ENCODE results near the gene FBXW9. TPM values are rescaled to one million over a fixed set of nuclear protein-coding genes. Genes with fewer than 3 reads are reported as not detected.

Gene FBXW9
- total and polyA plus RNA-seq, 3 experiments from 2014 or later = 5.9 to 8.1 (median 7.9) TPM

DNA sequence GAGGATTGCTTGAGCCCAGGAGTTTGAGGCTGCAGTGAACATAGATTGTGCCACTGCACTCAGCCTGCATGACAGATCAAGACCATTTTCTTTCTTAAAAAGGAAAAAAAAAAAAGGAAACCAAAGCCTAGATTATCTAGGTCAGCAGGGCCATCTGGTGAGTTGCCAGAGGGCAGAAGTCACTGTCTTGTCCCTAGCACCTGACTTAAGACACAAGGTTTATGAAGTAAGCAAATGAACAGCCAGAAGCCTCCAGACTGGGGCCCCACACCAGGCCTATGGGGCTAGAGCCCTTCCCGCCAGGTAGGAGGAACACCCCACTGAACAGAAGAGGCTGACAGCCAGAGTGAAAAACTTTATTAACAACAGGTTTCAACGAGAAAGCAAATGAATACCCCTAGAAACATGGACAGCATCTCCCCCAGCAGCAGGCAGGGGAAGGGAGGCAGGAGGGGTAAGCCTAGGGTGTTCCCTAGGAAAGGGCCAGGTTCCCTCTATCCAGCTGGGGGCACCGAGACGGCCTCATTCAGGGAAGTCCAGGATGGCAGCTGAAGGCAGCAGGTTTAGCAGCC, 28.6 kb downstream of the FBXW9 start:
- CTCF ChIA-PET = interaction anchor here (1.0 to 5.7 kb wide), 3 partner anchors 10 to 128 kb away, joined by 3 to 32 read pairs (median 8); partner anchors contain the start of gene DHPS
- Mint-ChIP-seq H3K36me3 (peaks cover 4 to 58% (median 5%) of the 10 kb centered on the region in 3 donors), H3K27ac (peak overlapping the region; percentile 47 to 100 (median 100)), H3K27me3 (no peaks in the 10 kb centered on the region), H3K9me3 (no peaks in the 10 kb centered on the region), H3K4me3 (peak overlapping the region; percentile 87 to 99 (median 95)), H3K4me1 (peaks cover 48 to 64% (median 52%) of the 10 kb centered on the region in 3 donors)
- no peak for DNase-seq
- Histone ChIP-seq H3K36me3 (ENCODE audit: insufficient read depth, low read length) (no peaks in the 10 kb centered on the region), H3K27me3 (ENCODE audit: insufficient read depth, low read length, poor library complexity, severe bottlenecking) (no peaks in the 10 kb centered on the region), H3K9me3 (ENCODE audit: low read length) (no peaks in the 10 kb centered on the region), H3K4me3 (ENCODE audit: low read length) (no peak overlapping the region), H3K4me1 (ENCODE audit: insufficient read depth, low read length) (peaks cover 43% of the 10 kb centered on the region), H3K27ac (ENCODE audit: low read depth, low read length) (no peak overlapping the region)
- POLR2A ChIA-PET = interaction anchor here (1.4 to 2.2 kb wide), 2 partner anchors 57 to 67 kb away, joined by 3 to 12 read pairs; partner anchors contain the start of genes TRIR, ZNF490 and ZNF791

DNA sequence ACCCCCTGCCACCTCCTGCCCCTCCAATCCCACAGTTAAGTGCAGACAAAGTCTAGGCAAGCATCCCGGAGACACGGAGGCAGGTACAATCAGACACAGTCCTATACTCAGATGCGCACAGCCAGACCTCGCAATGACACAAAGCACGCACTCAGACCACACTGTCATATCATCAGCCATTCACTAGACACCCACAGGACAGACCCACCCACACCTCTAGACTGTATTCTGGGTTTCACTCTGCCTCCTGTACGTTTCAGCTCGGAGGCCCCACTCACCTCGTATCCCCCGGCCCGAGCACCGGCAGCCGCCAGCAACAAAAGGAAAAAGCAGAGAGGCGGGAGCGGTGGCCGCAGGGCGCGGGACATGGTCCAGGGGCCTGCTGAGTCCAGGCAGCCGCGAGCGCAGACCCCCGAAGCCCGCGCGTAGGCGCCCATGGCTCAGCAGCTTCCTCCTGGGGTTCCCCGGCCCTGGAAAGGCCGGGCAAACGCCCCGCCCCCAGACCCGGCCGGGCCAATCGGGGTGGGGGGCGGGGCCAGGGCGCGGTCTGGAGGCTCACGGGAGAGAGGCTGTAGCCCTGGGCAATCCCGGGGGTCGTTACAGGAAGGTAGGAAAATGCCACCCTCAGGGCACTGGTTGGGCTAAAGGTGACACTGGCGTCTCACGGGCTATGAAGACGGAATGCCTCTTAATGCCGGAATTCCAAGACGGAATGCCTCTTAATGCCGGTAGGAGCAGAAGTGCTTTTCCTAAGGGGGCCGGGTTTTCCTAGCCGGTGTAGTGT, 30.0 kb downstream of the FBXW9 start, which contains the start of the genes MAN2B1 and WDR83:
Gene MAN2B1 (minus strand): TSS at position 478 of the 784 bp plus-strand sequence. CDS start 41 bp downstream, at position 437.
Gene WDR83 (plus strand): TSS at position 543 of the 784 bp plus-strand sequence. CDS start 2,984 bp downstream, outside the sequence.
- CTCF ChIA-PET = interaction anchor here (0.7 to 5.7 kb wide), 5 partner anchors 12 to 182 kb away, joined by 3 to 32 read pairs (median 3); partner anchors contain the start of gene ZNF709
- Histone ChIP-seq H3K36me3 (ENCODE audit: insufficient read depth, low read length) (peaks cover 1% of the 10 kb centered on the region), H3K27me3 (ENCODE audit: insufficient read depth, low read length, poor library complexity, severe bottlenecking) (no peaks in the 10 kb centered on the region), H3K4me1 (ENCODE audit: insufficient read depth, low read length) (peaks cover 40% of the 10 kb centered on the region), H3K27ac (ENCODE audit: low read depth, low read length) (peak within 1 kb of the TSS; percentile 72), H3K9me3 (ENCODE audit: low read length) (no peaks in the 10 kb centered on the region), H3K4me3 (ENCODE audit: low read length) (peak within 1 kb of the TSS; percentile 83)
- Mint-ChIP-seq H3K27ac (peak within 1 kb of the TSS; percentile 89 to 100 (median 98)), H3K27me3 (no peaks in the 10 kb centered on the region), H3K4me1 (peaks cover 43 to 59% (median 46%) of the 10 kb centered on the region in 3 donors), H3K36me3 (peaks cover 0 to 52% (median 3%) of the 10 kb centered on the region in 3 donors), H3K4me3 (peak within 1 kb of the TSS; percentile 87 to 100 (median 97)), H3K9me3 (no peaks in the 10 kb centered on the region)
- DNase-seq = peak; percentile 77 to 84 (median 79)
- POLR2A ChIA-PET = interaction anchor here (0.5 to 1.7 kb wide), 5 partner anchors 13 to 1069 kb away, joined by 3 to 5 read pairs (median 4); partner anchors contain the start of genes ZNF490, ZNF563 and ZNF791

DNA sequence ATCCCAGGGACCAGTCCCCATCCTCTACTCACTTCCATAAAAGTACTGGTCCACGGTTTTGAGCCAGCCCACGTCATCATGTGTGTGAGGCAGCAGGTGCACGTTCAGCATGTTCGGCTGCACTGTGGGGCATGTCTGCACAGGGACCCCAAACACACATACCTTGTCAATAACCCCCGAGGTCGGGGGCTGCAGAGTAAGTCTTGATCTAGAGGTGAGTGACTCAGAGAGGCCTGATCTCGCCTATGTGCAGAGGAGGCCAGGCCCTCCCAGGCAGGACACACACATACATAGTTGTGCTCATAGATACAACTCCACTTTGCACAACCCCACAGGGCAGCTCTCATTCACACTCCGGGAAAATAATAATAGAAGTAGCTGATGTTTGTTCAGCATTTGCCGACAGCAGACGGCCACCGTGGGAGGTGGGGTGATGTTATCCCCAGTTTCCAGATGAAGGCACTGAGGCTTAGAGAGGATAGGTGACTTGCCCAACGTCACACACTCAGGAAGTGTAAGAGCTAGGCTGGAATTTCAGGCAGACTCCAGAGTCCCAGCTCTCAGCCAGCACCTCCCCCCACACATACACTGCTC, 30.7 kb downstream of the FBXW9 start:
- no peaks in the 10 kb centered on the region for H3K9me3 Mint-ChIP-seq
- H3K4me1 Mint-ChIP-seq = peaks cover 41 to 58% (median 45%) of the 10 kb centered on the region in 3 donors
- H3K9me3 ChIP-seq (ENCODE audit: low read length) = no peaks in the 10 kb centered on the region
- H3K36me3 Mint-ChIP-seq = peaks cover 0 to 59% (median 3%) of the 10 kb centered on the region in 3 donors
- H3K27ac ChIP-seq (ENCODE audit: low read depth, low read length) = peak overlapping the region; percentile 72
- H3K4me1 ChIP-seq (ENCODE audit: insufficient read depth, low read length) = peaks cover 40% of the 10 kb centered on the region
- no peaks in the 10 kb centered on the region for H3K27me3 ChIP-seq (ENCODE audit: insufficient read depth, low read length, poor library complexity, severe bottlenecking)
- ChIA-PET POLR2A (interaction anchor here (0.5 to 1.7 kb wide), 4 partner anchors 26 to 1070 kb away, joined by 3 to 5 read pairs (median 4); partner anchors contain the start of genes ZNF490, ZNF563 and ZNF791), CTCF (interaction anchor here (0.7 to 5.7 kb wide), 5 partner anchors 12 to 182 kb away, joined by 3 to 32 read pairs (median 3); partner anchors contain the start of gene ZNF709)
- no peak for DNase-seq
- H3K4me3 Mint-ChIP-seq = peak overlapping the region; percentile 87 to 100 (median 95)
- no peaks in the 10 kb centered on the region for H3K27me3 Mint-ChIP-seq
- peak overlapping the region; percentile 89 to 100 (median 98) for H3K27ac Mint-ChIP-seq
- peaks cover 8% of the 10 kb centered on the region for H3K36me3 ChIP-seq (ENCODE audit: insufficient read depth, low read length)
- peak overlapping the region; percentile 83 for H3K4me3 ChIP-seq (ENCODE audit: low read length)

DNA sequence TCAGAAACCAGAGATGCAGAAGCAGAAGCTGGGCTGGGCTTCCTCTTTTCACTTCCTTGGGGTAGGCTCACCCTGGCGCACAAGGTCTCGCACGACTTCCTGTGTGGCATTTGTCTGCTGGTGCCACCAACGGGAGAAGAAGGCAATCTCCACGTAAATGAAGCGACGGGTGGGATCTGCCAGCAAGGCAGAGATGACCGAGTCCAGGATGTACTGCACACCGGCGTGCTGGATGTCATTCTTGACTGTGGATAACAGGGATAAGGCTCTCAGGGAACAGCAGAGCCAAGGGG, 31.2 kb downstream of the FBXW9 start:
- POLR2A ChIA-PET = interaction anchor here (1.7 kb wide), 1 partner anchor 25 kb away, joined by 5 read pairs; no protein-coding TSS in a partner anchor
- Histone ChIP-seq H3K4me1 (ENCODE audit: insufficient read depth, low read length) (peaks cover 35% of the 10 kb centered on the region), H3K27ac (ENCODE audit: low read depth, low read length) (peak overlapping the region; percentile 72), H3K9me3 (ENCODE audit: low read length) (no peaks in the 10 kb centered on the region), H3K27me3 (ENCODE audit: insufficient read depth, low read length, poor library complexity, severe bottlenecking) (no peaks in the 10 kb centered on the region), H3K36me3 (ENCODE audit: insufficient read depth, low read length) (peaks cover 8% of the 10 kb centered on the region), H3K4me3 (ENCODE audit: low read length) (peak overlapping the region; percentile 83)
- Mint-ChIP-seq H3K27me3 (no peaks in the 10 kb centered on the region), H3K4me3 (peak overlapping the region; percentile 87 to 100 (median 95)), H3K4me1 (peaks cover 38 to 53% (median 39%) of the 10 kb centered on the region in 3 donors), H3K27ac (peak overlapping the region; percentile 89 to 100 (median 96)), H3K36me3 (peaks cover 0 to 62% (median 3%) of the 10 kb centered on the region in 3 donors), H3K9me3 (no peaks in the 10 kb centered on the region)
- peak; percentile 29 to 65 (median 47) for DNase-seq
- CTCF ChIA-PET = interaction anchor here (2.0 to 5.7 kb wide), 2 partner anchors 13 to 25 kb away, joined by 8 to 32 read pairs; no protein-coding TSS in a partner anchor

DNA sequence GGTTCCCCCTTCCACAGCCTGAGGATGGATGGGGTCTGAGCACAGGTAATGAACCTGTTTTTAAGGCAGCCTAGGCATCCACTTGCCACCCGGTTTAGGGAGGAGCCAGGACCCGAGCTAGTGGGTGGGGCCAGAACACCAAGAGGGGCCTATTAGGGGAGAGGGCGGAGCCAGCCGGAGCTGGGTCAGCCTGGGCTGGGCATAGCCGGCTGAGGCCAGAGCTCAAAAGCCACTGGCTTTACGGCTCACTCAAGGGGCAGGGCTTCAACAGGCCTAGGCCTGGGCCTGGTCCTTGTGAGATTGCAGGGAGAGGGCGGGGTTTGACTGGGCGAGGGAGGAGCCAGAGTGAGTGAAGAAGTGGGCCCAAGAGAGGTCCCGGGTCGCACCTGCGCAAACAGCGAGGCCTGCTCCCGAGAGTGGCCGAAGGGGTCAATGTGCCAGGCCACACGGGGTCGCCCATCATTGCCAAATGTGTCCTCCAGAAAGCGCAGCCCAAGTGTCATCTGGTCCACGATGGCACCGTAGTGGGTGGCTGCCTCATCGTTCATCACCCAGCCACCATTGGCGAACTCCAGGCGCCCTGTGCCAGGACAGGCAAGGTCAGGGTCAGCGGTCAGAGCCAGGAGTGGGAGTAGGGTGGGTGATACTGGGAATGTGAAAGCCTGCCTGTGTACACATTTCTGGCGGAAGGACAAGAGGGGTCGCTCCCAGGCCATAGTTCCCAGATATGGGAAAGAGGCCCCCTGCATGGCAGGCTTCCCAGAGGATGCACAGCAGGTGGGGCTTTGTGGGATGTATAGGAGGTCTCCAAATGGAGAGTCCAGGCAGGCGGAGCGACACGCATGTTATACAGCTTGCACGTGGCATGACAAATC, 31.8 kb downstream of the FBXW9 start:
- ChIA-PET POLR2A (interaction anchor here (0.6 kb wide), 1 partner anchor 17 kb away, joined by 3 read pairs; no protein-coding TSS in a partner anchor), CTCF (interaction anchor here (2.0 to 5.7 kb wide), 2 partner anchors 14 to 24 kb away, joined by 8 to 32 read pairs; no protein-coding TSS in a partner anchor)
- H3K9me3 Mint-ChIP-seq = no peaks in the 10 kb centered on the region
- Histone ChIP-seq H3K4me3 (ENCODE audit: low read length) (no peak overlapping the region), H3K27me3 (ENCODE audit: insufficient read depth, low read length, poor library complexity, severe bottlenecking) (no peaks in the 10 kb centered on the region), H3K4me1 (ENCODE audit: insufficient read depth, low read length) (peaks cover 31% of the 10 kb centered on the region), H3K36me3 (ENCODE audit: insufficient read depth, low read length) (peaks cover 8% of the 10 kb centered on the region), H3K27ac (ENCODE audit: low read depth, low read length) (no peak overlapping the region), H3K9me3 (ENCODE audit: low read length) (no peaks in the 10 kb centered on the region)
- H3K4me3 Mint-ChIP-seq = peak overlapping the region; percentile 87 to 100 (median 95)
- H3K4me1 Mint-ChIP-seq = peaks cover 35 to 50% (median 37%) of the 10 kb centered on the region in 3 donors
- no peaks in the 10 kb centered on the region for H3K27me3 Mint-ChIP-seq
- DNase-seq = no peak
- peak overlapping the region; percentile 89 to 100 (median 96) for H3K27ac Mint-ChIP-seq
- H3K36me3 Mint-ChIP-seq = peaks cover 3 to 66% (median 5%) of the 10 kb centered on the region in 3 donors

DNA sequence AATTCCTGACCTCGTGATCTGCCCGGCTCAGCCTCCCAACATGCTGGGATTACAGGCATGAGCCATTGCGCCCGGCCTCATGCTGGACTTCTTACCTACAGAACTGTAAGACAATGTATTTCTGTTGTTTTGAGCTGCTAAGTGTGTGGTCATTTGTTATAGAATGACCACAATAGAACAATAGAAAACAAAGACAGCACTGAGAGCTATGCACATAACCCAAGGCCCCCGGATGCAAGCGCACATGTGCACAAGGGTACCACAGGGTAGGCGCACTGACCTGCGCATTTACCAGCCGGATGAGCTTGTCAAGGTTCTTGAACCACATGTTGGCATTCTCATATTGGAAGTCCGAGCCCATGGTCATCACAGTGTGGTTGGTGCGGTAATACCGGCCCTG, 35.5 kb downstream of the FBXW9 start:
- H3K9me3 Mint-ChIP-seq = no peaks in the 10 kb centered on the region
- no peaks in the 10 kb centered on the region for H3K27me3 ChIP-seq (ENCODE audit: insufficient read depth, low read length, poor library complexity, severe bottlenecking)
- H3K9me3 ChIP-seq (ENCODE audit: low read length) = no peaks in the 10 kb centered on the region
- no peak overlapping the region for H3K27ac ChIP-seq (ENCODE audit: low read depth, low read length)
- H3K4me1 ChIP-seq (ENCODE audit: insufficient read depth, low read length) = peaks cover 15% of the 10 kb centered on the region
- H3K36me3 Mint-ChIP-seq = peaks cover 3 to 72% (median 6%) of the 10 kb centered on the region in 3 donors
- no peak overlapping the region for H3K4me3 Mint-ChIP-seq
- H3K36me3 ChIP-seq (ENCODE audit: insufficient read depth, low read length) = peaks cover 22% of the 10 kb centered on the region
- DNase-seq = no peak
- CTCF ChIA-PET = interaction anchor here (0.8 to 1.4 kb wide), 2 partner anchors 11 to 15 kb away, joined by 3 to 4 read pairs; no protein-coding TSS in a partner anchor
- no peaks in the 10 kb centered on the region for H3K27me3 Mint-ChIP-seq
- POLR2A ChIA-PET = interaction anchor here (0.7 kb wide), 1 partner anchor 11 kb away, joined by 3 read pairs; no protein-coding TSS in a partner anchor
- H3K4me3 ChIP-seq (ENCODE audit: low read length) = no peak overlapping the region
- peak overlapping the region in 2 of 8 donors; percentile 11 to 89 for H3K27ac Mint-ChIP-seq
- H3K4me1 Mint-ChIP-seq = peaks cover 11 to 17% (median 12%) of the 10 kb centered on the region in 3 donors

All from CD8-positive, alpha-beta memory T cell (primary cell).